OCI-LY1 (cell line): ENCODE measurements around the gene GPR158.

Experiments used
- H2AFZ ChIP-seq: fragments of 200-600 bp; sonication (generic), shearing (Covaris generic); 2 replicates; pipeline ENCODE4 v1.6.0; 2014; ENCODE audit warnings: antibody characterized with exemption, mild to moderate bottlenecking, low read length
- H3F3A ChIP-seq: fragments of 200-600 bp; sonication (generic), shearing (Covaris generic); 2 replicates; pipeline ENCODE4 v1.6.0; 2014; ENCODE audit warnings: mild to moderate bottlenecking, antibody characterized with exemption, low read length, moderate library complexity; ENCODE audit not compliant: insufficient read depth
- H3K27ac ChIP-seq: fragments of 200-600 bp; sonication (generic); 2 replicates; pipeline ENCODE4 v1.5.1; 2014; ENCODE audit warnings: low read length, mixed run types, mild to moderate bottlenecking, low read depth; ENCODE audit not compliant: poor library complexity, severe bottlenecking
- H3K27me3 ChIP-seq: fragments of 200-600 bp; sonication (generic); 2 replicates; pipeline ENCODE4 v1.6.0; 2014; ENCODE audit warnings: antibody characterized with exemption, mild to moderate bottlenecking, low read length, moderate library complexity; ENCODE audit not compliant: insufficient read depth
- H3K36me3 ChIP-seq: fragments of 200-600 bp; sonication (generic); 2 replicates; pipeline ENCODE4 v1.6.1; 2014; ENCODE audit warnings: mild to moderate bottlenecking, antibody characterized with exemption, low read length, moderate library complexity, mixed read lengths; ENCODE audit not compliant: insufficient read depth
- H3K4me1 ChIP-seq: fragments of 200-600 bp; sonication (generic); 2 replicates; pipeline ENCODE4 v1.5.1; 2014; ENCODE audit warnings: mild to moderate bottlenecking, low read length, moderate library complexity; ENCODE audit not compliant: insufficient read depth, severe bottlenecking
- H3K4me2 ChIP-seq: fragments of 200-600 bp; sonication (generic), shearing (Covaris generic); 2 replicates; pipeline ENCODE4 v1.6.1; 2014; ENCODE audit warnings: low read length
- H3K4me3 ChIP-seq: fragments of 200-600 bp; sonication (generic); 2 replicates; pipeline ENCODE4 v1.5.1; 2014; ENCODE audit warnings: low read length, low read depth, mild to moderate bottlenecking, mixed read lengths; ENCODE audit not compliant: poor library complexity, severe bottlenecking
- H3K79me2 ChIP-seq: fragments of 200-600 bp; shearing (Covaris generic); 2 replicates; pipeline ENCODE4 v1.6.1; 2016; ENCODE audit warnings: mixed run types, low read length, mixed read lengths; ENCODE audit not compliant: insufficient read depth
- H3K9ac ChIP-seq: fragments of 200-600 bp; sonication (generic), shearing (Covaris generic); 2 replicates; pipeline ENCODE4 v1.6.1; 2014; ENCODE audit warnings: mild to moderate bottlenecking, low read length, mixed read lengths
- H3K9me2 ChIP-seq: fragments of 200-600 bp; sonication (generic), shearing (Covaris generic); 2 replicates; pipeline ENCODE4 v1.6.1; 2014; ENCODE audit warnings: low read depth, mild to moderate bottlenecking, low read length, mixed read lengths
- H3K9me3 ChIP-seq: fragments of 200-600 bp; shearing (Covaris generic); 2 replicates; pipeline ENCODE4 v1.6.1; 2014; ENCODE audit warnings: low read length, mixed read lengths
- H4K20me1 ChIP-seq: fragments of 200-600 bp; sonication (generic), shearing (Covaris generic); 2 replicates; pipeline ENCODE4 v1.6.0; 2016; ENCODE audit warnings: mild to moderate bottlenecking, low read length; ENCODE audit not compliant: insufficient read depth
- CTCF ChIP-seq: fragments of 200-600 bp; sonication (generic), shearing (Covaris generic); IDR thresholded peaks from 2 replicates; pipeline ENCODE4 v1.5.1; 2017; ENCODE audit warnings: mild to moderate bottlenecking, antibody characterized with exemption, low read length, moderate library complexity, mixed read lengths
- EZH2 ChIP-seq: fragments of 200-600 bp; sonication (generic), shearing (Covaris generic); IDR thresholded peaks from 2 replicates; pipeline ENCODE4 v1.8.0; 2017; ENCODE audit warnings: borderline replicate concordance, mixed run types, mild to moderate bottlenecking, antibody characterized with exemption, low read length, moderate library complexity, mixed read lengths

GPR158 gene

GRCh38 chr10:25245165-25245564 is 70.4 kb downstream of the GPR158 start:
- no peak overlapping the region for H2AFZ ChIP-seq
- no peaks in the 10 kb centered on the region for H3K36me3 ChIP-seq
- TF ChIP-seq EZH2 (no peak), CTCF (no peak)
- H3K4me1 ChIP-seq = no peaks in the 10 kb centered on the region
- no peaks in the 10 kb centered on the region for H3K9me2 ChIP-seq
- no peaks in the 10 kb centered on the region for H4K20me1 ChIP-seq
- no peaks in the 10 kb centered on the region for H3K79me2 ChIP-seq
- no peaks in the 10 kb centered on the region for H3K9me3 ChIP-seq
- no peak overlapping the region for H3K4me3 ChIP-seq
- H3K27ac ChIP-seq = no peak overlapping the region
- H3K4me2 ChIP-seq = no peak overlapping the region
- H3F3A ChIP-seq = no peaks in the 10 kb centered on the region
- no peaks in the 10 kb centered on the region for H3K27me3 ChIP-seq
- no peak overlapping the region for H3K9ac ChIP-seq

- Histone ChIP-seq H3K9me2 (no peaks in the 10 kb centered on the region), H3K9me3 (no peaks in the 10 kb centered on the region), H3K4me1 (no peaks in the 10 kb centered on the region), H3K9ac (no peak overlapping the region), H3K36me3 (no peaks in the 10 kb centered on the region), H3K4me2 (no peak overlapping the region), H3F3A (no peaks in the 10 kb centered on the region), H3K27ac (no peak overlapping the region), H3K79me2 (no peaks in the 10 kb centered on the region), H3K4me3 (no peak overlapping the region), H3K27me3 (no peaks in the 10 kb centered on the region), H4K20me1 (no peaks in the 10 kb centered on the region), H2AFZ (no peak overlapping the region)
- TF ChIP-seq CTCF (no peak), EZH2 (no peak)
Observed at GRCh38 chr10:25257646-25258045, 82.8 kb downstream of the GPR158 start.

GRCh38 chr10:25261110-25261509 is 86.3 kb downstream of the GPR158 start:
- Histone ChIP-seq H3K9ac (no peak overlapping the region), H3K4me1 (no peaks in the 10 kb centered on the region), H4K20me1 (no peaks in the 10 kb centered on the region), H3K79me2 (no peaks in the 10 kb centered on the region), H3K27ac (no peak overlapping the region), H3F3A (no peaks in the 10 kb centered on the region), H3K36me3 (no peaks in the 10 kb centered on the region), H3K4me3 (no peak overlapping the region), H3K4me2 (no peak overlapping the region), H3K27me3 (no peaks in the 10 kb centered on the region), H3K9me3 (no peaks in the 10 kb centered on the region), H2AFZ (no peak overlapping the region), H3K9me2 (no peaks in the 10 kb centered on the region)
- no peak for TF ChIP-seq CTCF
- no peak for TF ChIP-seq EZH2
